Measurements from ENCODE around the gene RGS5.

- TF ChIP-seq CTCF (conservative IDR thresholded peaks at IDR 0.05): no peak
- TF ChIP-seq EZH2 (IDR thresholded peaks at IDR 0.05; ENCODE audit: low read depth): no peak
These were observed 47.1 kb downstream of the RGS5 start for GRCh38 chr1:163155606-163156005.

Measured in PC-9 (cell line).